Dedifferentiated amniotic fluid mesenchymal stem cell (primary cell): ENCODE data around the gene ANXA1.

ENCODE experiments used
- DNase-seq: peaks from one replicate; pipeline ENCODE4 v3.0.0-alpha.2; 2016; ENCODE audit errors: extremely low spot score

The ANXA1 gene

GRCh38 chr9:73210886-73211666 lies 59.4 kb downstream of the ANXA1 start:
- DNase-seq: no peak

DNA sequence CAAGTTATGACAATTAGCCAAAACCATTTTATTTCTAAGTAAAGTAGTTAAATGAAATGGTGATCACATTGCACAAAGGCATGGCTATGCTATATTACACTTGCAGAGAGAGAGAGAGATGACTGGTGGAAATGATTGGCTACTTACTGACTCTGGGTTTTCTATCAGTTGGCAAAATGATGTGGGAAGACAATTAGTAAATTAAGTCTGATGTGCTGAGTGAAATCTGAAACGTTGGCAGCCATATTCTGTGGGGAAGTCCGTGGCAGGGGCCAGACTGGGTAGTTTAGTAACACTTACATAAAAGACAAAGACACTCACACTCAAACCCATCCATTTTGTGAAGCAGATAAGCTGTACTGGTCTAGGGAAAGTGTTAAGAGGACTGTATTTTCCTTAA lies 61.6 kb downstream of the ANXA1 start:
- no peak for DNase-seq

DNA sequence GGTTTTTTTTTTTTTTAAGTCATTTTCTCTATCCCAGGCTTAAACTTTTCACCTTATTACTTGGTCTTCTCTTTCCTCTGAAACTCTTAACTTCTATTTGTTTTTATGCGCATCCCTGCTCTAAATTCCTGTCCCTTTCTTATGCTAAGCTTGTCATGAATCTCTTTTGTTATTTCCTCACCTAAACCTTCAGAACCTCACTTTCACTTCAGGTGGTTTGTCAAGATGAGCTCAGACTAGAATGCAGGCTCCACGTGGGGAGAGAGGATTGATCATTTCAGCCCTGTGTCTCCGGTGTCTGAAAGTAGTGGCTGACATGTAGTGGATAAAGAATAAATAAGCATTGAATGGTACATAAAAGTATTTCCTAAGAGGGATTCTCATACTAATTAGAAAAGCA lies 63.6 kb downstream of the ANXA1 start:
- DNase-seq: no peak

DNA sequence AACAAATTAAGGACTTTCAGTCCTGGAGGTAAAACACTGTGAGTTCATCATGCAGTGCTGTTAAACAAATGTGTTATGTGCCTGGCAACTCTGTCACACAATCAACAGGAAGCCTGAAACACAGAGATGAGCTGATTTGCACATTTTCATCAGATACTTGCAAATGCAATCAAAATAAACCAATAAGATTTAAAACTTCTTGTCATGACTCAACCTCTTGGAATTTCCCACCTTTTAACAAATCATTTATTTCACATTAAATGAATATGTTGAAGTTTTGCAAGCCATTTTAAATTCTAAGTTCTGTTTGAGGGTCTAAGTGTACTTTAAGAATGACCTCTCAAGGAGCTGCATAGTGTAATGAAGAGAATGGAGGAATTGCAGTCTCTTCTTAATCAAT lies 64.4 kb downstream of the ANXA1 start:
- DNase-seq: no peak
